HG03280 (cell line): ENCODE results near the gene STRIP2.
"Not testable (repeated sequence)": the region's sequence is repeated elsewhere in the genome, so short reads cannot be mapped to it uniquely, and the experiment has no call there.

Experiments
- ATAC-seq: cut with Tn5 transposase; IDR thresholded peaks from one replicate; pipeline ENCODE4 v1.9.1; 2021; ENCODE audit warnings: mild to moderate bottlenecking, moderate library complexity; ENCODE audit not compliant: unreplicated experiment

STRIP2 gene, protein sequence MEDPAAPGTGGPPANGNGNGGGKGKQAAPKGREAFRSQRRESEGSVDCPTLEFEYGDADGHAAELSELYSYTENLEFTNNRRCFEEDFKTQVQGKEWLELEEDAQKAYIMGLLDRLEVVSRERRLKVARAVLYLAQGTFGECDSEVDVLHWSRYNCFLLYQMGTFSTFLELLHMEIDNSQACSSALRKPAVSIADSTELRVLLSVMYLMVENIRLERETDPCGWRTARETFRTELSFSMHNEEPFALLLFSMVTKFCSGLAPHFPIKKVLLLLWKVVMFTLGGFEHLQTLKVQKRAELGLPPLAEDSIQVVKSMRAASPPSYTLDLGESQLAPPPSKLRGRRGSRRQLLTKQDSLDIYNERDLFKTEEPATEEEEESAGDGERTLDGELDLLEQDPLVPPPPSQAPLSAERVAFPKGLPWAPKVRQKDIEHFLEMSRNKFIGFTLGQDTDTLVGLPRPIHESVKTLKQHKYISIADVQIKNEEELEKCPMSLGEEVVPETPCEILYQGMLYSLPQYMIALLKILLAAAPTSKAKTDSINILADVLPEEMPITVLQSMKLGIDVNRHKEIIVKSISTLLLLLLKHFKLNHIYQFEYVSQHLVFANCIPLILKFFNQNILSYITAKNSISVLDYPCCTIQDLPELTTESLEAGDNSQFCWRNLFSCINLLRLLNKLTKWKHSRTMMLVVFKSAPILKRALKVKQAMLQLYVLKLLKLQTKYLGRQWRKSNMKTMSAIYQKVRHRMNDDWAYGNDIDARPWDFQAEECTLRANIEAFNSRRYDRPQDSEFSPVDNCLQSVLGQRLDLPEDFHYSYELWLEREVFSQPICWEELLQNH

DNA sequence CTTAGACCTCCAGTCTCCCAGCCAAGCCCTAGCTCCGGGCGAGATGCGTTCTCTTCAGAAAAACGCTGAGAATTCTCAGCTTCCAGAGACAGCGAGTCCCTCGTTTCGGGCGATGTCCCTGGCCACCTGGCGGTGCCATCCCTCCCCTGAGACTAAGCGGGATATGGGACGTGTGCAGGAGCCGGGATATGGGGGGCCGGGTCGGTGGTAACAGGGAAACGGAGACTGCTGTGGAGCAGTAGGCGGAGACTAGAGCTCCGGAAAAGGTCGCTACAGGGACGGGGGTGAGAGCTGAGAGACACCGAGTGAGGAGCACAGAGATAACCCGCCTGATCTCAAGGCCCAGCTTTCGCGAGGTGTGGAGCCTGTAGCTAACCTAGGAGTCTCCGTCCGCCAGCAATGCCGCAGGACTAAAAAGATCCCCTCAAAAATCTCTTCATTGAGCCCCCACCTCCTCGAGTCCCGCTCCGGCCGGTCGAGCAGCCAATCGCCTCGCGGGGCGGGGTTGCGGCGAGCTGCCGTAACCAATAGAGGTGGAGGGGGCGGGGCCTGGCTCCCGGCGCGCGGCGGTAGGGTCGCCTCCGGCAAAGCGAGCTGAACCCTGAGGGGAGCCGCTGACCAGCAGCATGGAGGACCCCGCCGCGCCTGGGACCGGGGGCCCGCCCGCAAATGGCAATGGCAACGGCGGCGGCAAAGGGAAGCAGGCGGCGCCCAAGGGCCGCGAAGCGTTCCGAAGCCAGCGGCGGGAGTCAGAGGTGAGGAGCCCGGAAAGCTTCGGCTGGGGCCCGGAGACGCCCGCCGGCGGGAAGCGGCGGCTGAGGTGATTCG is at the start of gene STRIP2:
TSS of gene STRIP2 (plus strand) at position 586 of the 828 bp plus-strand sequence. CDS start at position 627, 41 bp downstream.
- peak; percentile 95 for ATAC-seq

- ATAC-seq, result no peak
Measured at GRCh38 chr7:129385116-129385515, 49.1 kb upstream of the STRIP2 start.

DNA sequence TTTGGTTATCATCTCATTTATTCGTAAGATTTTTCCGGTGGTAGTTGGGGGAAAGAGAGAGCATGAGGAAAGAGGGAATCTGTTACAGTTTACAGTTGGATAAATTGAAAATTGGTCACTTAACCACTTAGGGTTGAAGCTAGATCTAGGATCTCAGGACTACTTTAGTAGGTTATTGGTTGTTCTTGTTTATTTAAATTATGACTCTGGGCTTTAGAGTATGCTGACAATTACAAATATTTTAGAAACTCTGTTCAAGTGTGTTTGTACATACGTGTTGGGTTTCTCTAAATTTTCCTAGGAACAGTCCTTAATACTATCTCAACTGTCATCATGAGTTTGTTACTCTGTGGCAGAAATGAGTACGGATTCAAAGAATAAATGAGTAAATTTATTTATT is 48.6 kb upstream of the STRIP2 start:
- no peak for ATAC-seq

DNA sequence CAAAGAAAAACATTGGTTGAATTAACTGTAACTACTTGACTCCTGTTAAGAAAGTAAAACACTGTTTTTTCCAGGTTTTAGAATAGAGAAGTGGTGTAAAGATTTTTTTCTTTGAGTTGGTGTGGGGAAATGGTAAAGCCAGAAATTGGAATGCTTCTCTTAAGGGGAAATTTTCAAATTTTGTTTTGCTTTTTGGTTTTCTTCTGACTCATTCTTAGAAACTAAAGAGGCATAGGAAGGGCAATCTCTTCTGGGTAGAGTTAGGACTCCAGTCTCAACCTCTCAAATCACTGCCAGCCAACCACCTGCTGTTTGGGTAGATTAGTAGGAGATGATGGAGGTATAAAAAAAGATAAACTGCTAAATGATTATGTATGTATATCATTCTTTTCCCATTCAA is 47.7 kb upstream of the STRIP2 start:
- no peak for ATAC-seq

DNA sequence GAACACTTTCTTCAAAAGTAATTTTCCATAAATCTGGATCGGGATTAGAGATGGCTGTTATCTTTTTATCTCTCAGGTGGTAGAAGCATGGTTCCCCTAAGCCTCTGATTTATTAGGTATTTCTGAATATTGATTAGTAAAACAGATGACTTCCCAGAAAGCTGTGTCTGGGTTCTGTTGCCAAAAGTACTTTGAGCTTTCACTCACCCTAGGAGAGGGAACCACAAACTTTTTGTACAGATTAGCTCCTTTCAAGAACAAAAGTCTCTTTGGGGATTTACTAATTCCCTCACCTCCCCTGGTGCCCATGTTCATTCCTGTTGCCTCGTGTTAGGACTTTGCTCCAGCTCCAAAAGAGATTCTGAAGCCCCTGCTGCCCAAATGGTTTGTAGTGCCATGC is 46.7 kb upstream of the STRIP2 start:
- ATAC-seq, result no peak

DNA sequence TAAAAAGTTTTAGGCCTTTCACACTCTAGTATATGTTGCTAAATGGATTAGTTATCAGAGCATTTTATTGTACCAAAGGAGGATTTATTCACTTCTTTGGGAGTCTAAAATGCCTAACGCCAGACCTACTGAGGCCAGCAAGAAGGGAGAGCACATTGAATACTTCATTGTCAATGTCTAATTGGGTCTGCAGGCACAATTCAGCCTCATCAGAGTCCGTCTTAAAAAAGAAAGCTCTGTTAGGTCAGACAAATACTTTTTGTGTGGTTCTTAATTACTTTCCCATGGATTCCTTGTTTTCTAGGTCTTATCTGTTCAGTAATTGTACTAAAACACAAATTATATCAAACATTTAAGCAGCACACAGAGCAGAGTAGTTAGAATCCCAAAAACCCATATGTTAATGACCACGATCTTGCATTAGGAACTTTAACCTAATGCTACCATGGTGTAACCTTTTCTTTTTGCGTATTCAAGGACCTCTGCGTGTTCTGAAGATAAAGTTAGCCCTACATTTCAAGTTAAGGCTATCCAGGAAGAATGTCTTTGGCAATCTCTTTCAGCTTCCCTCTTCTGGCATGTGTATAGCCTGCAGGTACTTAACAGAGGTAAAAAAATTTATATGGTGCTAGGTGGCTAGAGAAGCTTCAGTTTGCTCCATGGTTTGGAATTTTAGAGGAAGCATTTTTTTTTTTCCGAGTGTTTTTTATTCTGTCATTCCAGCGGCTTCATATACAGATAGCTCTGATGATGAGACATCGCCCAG is 45.7 kb upstream of the STRIP2 start:
- ATAC-seq, result no peak

DNA sequence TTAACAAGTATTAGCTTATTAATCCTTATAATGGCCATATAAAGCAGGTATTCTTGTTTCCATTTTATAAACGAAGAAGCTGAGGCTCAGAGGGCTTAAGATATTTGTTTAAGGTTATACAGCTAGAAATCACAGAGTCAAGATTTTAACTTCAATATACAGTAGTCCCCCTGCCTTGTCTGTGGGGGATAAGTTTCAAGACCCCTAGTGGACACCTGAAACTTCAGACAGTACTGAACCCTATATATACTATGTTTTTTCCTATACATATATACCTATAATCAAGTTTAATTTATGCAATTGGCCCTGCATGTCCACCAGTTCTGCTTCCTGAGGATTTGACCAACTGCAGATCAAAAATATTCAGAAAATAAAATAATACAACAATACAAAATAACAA is 44.4 kb upstream of the STRIP2 start:
- ATAC-seq, result no peak

- no peak for ATAC-seq
Measured at GRCh38 chr7:129390314-129390713, 43.9 kb upstream of the STRIP2 start.

DNA sequence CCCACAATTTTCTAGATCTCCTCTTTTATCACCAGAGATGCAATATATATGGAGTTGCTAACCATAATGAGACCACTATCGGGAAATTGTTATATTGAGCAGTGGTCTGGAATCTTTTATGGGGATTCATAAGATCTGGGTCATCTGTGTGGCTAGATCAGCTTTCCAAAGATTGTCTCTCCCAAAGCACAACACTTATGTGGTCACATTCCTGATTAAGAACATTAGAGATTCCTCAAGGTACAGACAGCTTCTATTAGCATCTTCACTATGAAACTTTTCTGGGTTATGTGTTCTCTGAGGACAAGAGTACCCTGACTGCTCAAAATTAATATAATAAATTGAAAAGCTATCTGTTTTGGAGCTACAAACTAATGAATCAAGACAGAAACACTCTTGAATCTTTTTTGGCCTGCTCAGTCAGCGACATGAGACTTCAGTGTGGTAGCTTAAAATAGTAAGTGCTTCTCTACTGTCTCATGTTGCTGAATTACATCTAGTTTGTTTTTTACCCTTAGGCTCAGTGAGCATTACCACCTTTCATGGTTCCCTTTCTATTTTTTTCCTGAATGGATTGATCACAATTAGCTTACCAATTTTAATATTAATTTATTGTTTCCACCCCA is 42.6 kb upstream of the STRIP2 start:
- no peak for ATAC-seq

GRCh38 chr7:129393255-129393654 is 41.0 kb upstream of the STRIP2 start:
- ATAC-seq, result no peak

- no peak for ATAC-seq
Measured at GRCh38 chr7:129394101-129394500, 40.1 kb upstream of the STRIP2 start.

GRCh38 chr7:129394982-129395914 is 39.0 kb upstream of the STRIP2 start:
- no peak for ATAC-seq

DNA sequence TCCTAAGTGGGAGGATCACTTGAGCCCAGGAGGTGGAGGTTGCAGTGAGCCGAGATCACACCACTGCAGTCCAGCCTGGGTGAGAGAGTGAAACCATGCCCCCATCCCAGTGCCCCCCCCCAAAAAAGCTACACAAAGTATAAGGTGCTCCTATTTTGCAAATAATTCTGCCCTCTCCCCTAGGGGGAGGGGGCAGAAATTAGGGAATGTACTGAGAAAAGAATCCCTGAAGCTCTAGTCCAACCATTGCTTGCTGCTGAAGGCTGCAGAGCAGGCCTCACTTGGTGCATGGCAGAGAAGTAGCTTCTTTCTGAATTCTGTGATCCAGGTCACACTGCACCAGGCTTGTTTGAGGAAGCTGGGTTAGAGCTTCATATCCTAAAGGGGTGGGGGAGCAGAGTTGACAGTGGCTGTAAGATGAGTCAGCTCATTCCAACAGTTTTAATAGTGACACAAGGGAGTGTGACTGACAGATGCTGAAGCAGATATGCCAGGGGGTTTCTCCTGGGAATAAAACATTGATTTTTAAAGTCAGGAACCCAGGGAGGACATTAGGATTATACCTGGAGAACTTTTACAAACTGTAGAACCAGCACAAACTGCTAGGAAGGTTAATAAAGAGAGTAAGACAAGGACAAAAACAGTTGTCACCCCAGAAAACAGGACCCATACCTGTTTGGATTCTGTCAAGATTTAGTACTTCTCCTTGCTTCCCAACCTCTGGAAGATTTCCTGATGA is 32.8 kb upstream of the STRIP2 start:
- no peak for ATAC-seq

- ATAC-seq, result no peak
Measured at GRCh38 chr7:129401967-129402860, 32.0 kb upstream of the STRIP2 start.

GRCh38 chr7:129405527-129405926 is 28.7 kb upstream of the STRIP2 start:
- ATAC-seq, result no peak

DNA sequence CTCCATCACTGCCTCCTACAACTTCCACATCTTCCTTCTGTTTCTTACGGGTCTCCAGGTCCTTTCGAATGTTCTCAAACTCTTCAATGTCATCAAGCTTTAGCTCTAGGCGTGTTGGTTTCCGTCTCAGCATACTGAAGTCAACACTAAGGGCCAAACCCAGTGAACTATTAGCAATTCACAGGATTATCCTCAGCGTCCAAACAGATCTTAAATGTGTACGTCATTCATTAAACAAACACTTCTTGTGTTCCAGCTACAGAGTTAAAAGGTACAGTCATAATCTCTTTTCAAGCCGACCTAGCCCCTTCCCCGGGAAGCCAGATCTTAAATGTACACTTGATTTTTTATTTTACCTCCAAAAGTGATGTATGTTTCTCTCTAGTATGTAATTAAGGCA is 24.0 kb upstream of the STRIP2 start:
- not testable (repeated sequence) for ATAC-seq

- no peak for ATAC-seq
Measured at GRCh38 chr7:129412501-129412900, 21.7 kb upstream of the STRIP2 start.
